Left kidney (tissue), 8 donors: ENCODE data around the gene PCDHA6. TPM values are rescaled to one million over a fixed set of nuclear protein-coding genes. Genes with fewer than 3 reads are reported as not detected.
"Not testable (repeated sequence)": the region's sequence is repeated elsewhere in the genome, so short reads cannot be mapped to it uniquely, and the experiment has no call there.

ENCODE experiments used
- DNase-seq: peaks from one replicate; pipeline ENCODE4 v3.0.0-alpha.2; 2013
- long read RNA-seq, 8 donors: transcript quantifications; one replicate each; lab custom pipeline, GENCODE V29; 2026
- polyA plus RNA-seq: library from polyadenylated mRNA; unstranded; fragments of 120-200 nt; gene quantifications from one replicate; pipeline ENCODE4 v1.2.1, GENCODE V29; 2013; ENCODE audit not compliant: insufficient read length

Gene PCDHA6
- polyA plus RNA-seq, result 0.38 TPM
- long read RNA-seq, donor 1, result 0 reads
- long read RNA-seq, donor 2, result 0 reads
- long read RNA-seq, donor 3, result 0 reads
- long read RNA-seq, donor 4, result 0 reads
- long read RNA-seq, donor 5, result 0 reads
- long read RNA-seq, donor 6, partial matches to known transcripts, result 0 of 2 reads
- long read RNA-seq, donor 6, other reads (novel, unspliced or antisense), result 0 of 2 reads
- long read RNA-seq, donor 7, result 0 reads
- long read RNA-seq, donor 8, result 0 reads

DNA sequence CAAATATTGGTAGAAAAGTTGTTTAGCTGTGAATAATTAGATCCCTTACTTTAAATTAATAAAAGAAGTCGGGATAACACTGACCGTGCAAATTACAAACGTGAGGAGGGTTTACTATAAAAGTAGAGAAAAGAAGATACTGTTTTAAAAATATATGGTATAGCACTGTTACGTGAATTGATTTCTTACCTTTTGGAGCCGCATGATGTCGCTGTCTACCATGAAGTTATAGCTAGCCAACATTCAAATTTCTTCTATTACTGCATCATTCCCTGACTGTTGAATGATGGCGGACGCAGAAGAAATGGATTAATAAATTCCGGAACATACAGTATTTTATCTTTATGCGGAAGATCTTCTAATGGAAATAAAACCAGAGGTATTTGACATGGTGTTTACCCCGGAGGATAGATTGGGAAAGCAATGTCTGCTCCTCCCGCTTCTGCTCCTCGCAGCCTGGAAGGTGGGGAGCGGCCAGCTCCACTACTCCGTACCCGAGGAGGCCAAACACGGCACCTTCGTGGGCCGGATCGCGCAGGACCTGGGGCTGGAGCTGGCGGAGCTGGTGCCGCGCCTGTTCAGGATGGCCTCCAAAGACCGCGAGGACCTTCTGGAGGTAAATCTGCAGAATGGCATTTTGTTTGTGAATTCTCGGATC, at the start of gene PCDHA6:
Gene PCDHA6, plus strand, starts transcription at position 257 of the 658 bp plus-strand sequence. Its CDS starts 132 bp downstream, at position 389.
- DNase-seq, result no peak

- no peak for DNase-seq
These were observed 47.2 kb upstream of the PCDHA6 start for GRCh38 chr5:140780512-140780911.

- DNase-seq, result no peak
These were observed 41.7 kb upstream of the PCDHA6 start, which contains the start of gene PCDHA1 for GRCh38 chr5:140785905-140786686. Gene PCDHA1, plus strand, starts transcription at chr5:140786140.

- not testable (repeated sequence) for DNase-seq
These were observed 40.3 kb upstream of the PCDHA6 start for GRCh38 chr5:140787422-140787821.

GRCh38 chr5:140787849-140788504, 39.8 kb upstream of the PCDHA6 start:
- not testable (repeated sequence) for DNase-seq

DNA sequence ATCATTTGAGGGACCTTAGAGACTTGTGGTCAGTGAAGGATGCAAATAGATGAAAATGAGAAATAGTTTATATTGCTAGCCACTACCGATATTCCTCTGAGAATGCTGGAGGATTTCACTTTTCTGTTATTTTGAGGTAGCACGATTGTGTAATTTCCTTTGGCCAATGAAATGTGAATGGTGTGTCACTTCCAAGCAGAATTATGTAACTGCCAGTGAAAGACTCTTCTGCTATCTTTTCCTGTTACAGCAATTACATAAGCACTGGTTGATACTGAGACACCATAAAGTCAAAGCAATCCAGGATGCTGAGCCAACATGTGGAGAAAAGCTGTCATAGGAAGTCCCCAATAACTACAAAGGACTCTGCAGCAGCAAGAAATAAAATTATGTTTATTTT, 36.7 kb upstream of the PCDHA6 start:
- no peak for DNase-seq

DNA sequence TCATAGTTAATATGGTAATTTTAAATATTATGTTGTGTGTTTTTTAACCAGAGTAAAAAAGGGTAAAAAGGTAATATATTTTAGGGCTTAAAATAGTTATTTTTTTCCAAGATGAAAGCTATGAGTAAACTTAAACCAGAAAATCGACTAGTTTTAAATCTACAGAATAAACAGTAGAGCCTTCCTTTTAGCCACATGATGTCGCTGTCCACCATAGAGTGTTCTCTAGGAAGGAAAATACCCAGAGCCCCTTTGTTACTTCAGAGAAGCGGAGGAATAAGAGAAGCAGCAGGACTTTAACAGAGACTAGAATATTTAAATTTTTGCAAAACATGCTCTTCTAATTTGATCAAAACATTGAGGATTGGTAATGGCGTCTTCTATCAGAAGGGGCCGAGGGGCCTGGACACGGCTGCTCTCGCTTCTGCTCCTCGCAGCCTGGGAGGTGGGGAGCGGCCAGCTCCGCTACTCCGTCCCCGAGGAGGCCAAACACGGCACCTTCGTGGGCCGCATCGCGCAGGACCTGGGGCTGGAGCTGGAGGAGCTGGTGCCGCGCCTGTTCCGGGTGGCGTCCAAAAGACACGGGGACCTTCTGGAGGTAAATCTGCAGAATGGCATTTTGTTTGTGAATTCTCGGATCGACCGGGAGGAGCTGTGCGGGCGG, 33.0 kb upstream of the PCDHA6 start, which contains the start of gene PCDHA2:
Gene PCDHA2, plus strand, starts transcription at position 258 of the 664 bp plus-strand sequence.
- no peak for DNase-seq

- DNase-seq, result no peak
These were observed 32.5 kb upstream of the PCDHA6 start for GRCh38 chr5:140795259-140795641.

DNA sequence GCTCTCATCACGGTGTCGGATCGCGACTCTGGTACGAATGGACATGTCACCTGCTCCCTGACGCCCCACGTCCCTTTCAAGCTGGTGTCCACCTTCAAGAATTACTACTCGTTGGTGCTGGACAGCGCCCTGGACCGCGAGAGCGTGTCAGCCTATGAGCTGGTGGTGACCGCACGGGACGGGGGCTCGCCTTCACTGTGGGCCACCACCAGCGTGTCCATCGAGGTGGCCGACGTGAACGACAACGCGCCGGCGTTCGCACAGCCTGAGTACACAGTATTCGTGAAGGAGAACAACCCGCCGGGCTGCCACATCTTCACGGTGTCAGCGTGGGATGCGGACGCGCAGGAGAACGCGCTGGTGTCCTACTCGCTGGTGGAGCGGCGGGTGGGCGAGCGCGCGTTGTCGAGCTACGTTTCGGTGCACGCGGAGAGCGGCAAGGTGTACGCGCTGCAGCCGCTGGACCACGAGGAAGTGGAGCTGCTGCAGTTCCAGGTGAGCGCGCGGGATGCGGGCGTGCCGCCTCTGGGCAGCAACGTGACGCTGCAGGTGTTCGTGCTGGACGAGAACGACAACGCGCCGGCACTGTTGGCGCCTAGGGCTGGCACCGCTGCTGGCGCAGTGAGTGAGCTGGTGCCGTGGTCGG, 31.6 kb upstream of the PCDHA6 start:
- DNase-seq, result not testable (repeated sequence)

- DNase-seq, result no peak
These were observed 31.1 kb upstream of the PCDHA6 start for GRCh38 chr5:140796718-140797095.

DNA sequence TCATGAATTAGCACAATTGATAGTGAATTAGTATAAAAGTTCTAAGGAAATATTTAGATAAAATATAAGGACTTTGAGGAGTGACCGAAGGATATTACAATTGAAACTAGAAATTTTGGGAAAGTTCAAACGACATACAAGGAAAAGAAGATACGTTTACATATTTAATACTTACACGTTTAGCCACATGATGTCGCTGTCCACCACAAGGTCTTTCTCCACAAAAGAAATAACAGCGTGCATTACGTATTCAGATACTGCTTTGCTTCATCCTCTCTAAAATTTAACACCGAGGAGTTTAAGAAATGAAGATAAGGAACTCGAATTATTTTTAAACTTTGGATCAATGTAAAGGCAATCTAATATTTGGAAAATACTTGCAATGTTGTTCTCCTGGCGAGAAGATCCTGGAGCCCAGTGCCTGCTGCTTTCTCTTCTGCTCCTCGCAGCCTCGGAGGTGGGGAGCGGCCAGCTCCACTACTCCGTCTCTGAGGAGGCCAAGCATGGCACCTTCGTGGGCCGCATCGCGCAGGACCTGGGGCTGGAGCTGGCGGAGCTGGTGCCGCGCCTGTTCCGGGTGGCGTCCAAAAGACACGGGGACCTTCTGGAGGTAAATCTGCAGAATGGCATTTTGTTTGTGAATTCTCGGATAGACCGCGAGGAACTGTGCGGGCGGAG, 26.8 kb upstream of the PCDHA6 start, which contains the start of gene PCDHA3:
Gene PCDHA3, plus strand, starts transcription at position 242 of the 678 bp plus-strand sequence.
- no peak for DNase-seq

- no peak for DNase-seq
These were observed 26.3 kb upstream of the PCDHA6 start for GRCh38 chr5:140801494-140801841.

DNA sequence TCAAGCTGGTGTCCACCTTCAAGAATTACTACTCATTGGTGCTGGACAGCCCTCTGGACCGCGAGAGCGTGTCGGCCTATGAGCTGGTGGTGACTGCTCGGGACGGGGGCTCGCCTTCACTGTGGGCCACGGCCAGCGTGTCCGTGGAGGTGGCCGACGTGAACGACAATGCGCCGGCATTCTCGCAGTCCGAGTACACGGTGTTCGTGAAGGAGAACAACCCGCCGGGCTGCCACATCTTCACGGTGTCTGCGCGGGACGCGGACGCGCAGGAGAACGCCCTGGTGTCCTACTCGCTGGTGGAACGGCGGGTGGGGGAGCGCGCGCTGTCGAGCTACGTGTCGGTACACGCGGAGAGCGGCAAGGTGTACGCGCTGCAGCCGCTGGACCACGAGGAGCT, 25.4 kb upstream of the PCDHA6 start:
- DNase-seq, result not testable (repeated sequence)

DNA sequence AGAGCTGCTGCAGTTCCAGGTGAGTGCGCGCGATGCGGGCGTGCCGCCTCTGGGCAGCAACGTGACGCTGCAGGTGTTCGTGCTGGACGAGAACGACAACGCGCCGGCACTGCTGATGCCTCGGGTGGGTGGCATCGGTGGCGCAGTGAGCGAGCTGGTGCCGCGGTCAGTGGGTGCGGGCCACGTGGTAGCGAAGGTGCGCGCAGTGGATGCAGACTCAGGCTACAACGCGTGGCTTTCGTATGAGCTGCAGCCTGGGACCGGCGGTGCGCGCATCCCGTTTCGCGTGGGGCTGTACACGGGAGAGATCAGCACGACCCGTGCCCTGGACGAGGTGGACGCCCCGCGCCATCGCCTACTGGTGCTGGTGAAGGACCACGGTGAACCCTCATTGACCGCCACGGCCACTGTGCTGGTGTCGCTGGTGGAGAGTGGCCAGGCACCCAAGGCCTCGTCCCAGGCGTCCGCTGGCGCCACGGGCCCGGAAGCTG, 24.9 kb upstream of the PCDHA6 start:
- no peak for DNase-seq

DNA sequence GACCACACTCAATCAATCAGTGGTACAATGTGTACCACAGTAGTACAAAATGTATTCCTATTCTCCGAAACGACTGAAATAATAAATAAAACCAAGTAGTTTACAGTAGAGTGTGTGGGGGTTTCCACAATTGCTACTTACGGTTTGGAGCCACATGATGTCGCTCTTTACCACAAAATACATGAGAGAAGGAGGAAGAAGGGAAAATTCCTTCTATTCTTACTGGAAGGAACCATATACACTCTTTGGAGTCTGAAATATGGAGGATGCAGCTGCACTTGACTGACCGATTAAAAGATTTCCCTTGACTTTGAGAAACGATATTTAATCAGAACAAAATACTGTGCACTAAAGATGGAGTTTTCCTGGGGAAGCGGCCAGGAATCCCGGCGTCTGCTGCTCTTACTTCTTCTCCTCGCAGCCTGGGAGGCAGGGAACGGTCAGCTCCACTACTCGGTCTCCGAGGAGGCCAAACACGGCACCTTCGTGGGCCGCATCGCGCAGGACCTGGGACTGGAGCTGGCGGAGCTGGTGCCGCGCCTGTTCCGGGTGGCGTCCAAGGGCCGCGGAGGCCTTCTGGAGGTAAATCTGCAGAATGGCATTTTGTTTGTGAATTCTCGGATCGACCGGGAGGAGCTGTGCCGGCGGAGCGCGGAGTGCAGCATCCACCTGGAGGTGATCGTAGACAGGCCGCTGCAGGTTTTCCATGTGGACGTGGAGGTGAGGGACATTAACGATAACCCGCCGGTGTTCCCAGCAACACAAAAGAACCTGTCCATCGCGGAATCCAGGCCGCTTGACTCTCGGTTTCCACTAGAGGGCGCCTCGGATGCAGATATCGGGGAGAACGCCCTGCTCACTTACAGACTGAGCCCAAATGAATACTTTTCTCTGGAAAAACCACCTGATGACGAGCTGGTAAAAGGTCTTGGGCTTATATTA, 20.7 kb upstream of the PCDHA6 start, which contains the start of gene PCDHA4:
Gene PCDHA4, plus strand, starts transcription at position 235 of the 942 bp plus-strand sequence.
- no peak for DNase-seq

DNA sequence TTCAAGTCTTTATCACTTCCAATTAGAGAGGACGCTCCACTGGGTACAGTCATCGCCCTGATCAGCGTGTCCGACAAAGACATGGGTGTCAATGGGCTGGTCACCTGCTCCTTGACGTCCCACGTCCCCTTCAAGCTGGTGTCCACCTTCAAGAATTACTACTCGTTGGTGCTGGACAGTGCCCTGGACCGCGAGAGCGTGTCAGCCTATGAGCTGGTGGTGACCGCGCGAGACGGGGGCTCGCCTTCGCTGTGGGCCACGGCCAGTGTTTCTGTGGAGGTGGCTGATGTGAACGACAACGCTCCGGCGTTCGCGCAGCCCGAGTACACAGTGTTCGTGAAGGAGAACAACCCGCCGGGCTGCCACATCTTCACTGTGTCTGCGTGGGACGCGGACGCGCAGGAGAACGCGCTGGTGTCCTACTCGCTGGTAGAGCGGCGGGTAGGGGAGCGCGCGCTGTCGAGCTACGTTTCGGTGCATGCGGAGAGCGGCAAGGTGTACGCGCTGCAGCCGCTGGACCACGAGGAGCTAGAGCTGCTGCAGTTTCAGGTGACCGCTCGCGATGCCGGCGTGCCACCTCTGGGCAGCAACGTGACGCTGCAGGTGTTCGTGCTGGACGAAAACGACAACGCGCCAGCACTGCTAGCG, 19.4 kb upstream of the PCDHA6 start:
- not testable (repeated sequence) for DNase-seq

DNA sequence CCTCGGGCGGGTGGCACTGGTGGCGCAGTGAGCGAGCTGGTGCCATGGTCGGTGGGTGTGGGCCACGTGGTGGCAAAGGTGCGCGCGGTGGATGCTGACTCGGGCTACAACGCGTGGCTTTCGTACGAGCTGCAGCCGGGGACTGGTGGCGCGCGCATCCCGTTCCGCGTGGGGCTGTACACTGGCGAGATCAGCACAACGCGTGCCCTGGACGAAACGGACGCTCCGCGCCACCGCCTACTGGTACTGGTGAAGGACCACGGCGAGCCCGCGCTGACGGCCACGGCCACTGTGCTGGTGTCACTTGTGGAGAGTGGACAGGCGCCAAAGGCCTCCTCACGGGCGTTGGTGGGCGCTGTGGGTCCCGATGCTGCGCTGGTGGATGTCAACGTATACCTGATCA, 18.9 kb upstream of the PCDHA6 start:
- no peak for DNase-seq
